GM19455 (cell line): Measurements from ENCODE around the gene CPSF6.
A peak's percentile ranks its signal among the peaks of the same experiment; 100 is the strongest.
"Not testable (repeated sequence)": the region's sequence is repeated elsewhere in the genome, so short reads cannot be mapped to it uniquely, and the experiment has no call there.

Source experiments
- ATAC-seq: cut with Tn5 transposase; IDR thresholded peaks from one replicate; pipeline ENCODE4 v1.9.1; 2021; ENCODE audit not compliant: unreplicated experiment

Gene CPSF6, protein sequence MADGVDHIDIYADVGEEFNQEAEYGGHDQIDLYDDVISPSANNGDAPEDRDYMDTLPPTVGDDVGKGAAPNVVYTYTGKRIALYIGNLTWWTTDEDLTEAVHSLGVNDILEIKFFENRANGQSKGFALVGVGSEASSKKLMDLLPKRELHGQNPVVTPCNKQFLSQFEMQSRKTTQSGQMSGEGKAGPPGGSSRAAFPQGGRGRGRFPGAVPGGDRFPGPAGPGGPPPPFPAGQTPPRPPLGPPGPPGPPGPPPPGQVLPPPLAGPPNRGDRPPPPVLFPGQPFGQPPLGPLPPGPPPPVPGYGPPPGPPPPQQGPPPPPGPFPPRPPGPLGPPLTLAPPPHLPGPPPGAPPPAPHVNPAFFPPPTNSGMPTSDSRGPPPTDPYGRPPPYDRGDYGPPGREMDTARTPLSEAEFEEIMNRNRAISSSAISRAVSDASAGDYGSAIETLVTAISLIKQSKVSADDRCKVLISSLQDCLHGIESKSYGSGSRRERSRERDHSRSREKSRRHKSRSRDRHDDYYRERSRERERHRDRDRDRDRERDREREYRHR

DNA sequence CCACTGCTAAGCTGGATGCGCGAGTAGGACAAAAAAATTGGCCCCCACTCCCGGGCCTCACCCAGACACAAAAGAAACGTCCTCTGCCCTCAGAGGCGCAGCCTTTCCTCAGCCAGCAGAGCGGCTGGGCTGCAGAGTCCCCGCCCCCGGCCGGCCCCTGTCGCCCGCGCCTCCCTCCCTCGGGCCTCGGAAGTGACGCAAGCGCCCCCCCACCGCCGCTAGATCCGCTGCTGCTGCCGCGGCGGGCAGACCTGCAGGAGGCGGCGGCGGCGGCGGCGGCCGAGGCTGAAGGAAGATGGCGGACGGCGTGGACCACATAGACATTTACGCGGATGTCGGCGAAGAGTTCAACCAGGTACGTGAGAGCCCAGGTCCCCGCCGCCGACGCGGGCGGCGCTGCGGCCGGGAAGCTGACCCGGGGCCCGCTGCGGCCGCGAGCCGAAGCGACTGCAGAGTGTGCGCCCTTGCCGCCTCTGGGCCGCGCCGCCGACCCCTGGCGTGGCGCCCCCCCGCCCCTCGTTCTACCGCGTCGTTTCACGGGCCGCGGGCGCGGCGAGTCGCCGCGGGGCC lies at the start of gene CPSF6:
Gene CPSF6, plus strand, starts transcription at position 218 of the 570 bp plus-strand sequence. Its CDS starts 78 bp downstream, at position 296.
- ATAC-seq: peak; percentile 92

DNA sequence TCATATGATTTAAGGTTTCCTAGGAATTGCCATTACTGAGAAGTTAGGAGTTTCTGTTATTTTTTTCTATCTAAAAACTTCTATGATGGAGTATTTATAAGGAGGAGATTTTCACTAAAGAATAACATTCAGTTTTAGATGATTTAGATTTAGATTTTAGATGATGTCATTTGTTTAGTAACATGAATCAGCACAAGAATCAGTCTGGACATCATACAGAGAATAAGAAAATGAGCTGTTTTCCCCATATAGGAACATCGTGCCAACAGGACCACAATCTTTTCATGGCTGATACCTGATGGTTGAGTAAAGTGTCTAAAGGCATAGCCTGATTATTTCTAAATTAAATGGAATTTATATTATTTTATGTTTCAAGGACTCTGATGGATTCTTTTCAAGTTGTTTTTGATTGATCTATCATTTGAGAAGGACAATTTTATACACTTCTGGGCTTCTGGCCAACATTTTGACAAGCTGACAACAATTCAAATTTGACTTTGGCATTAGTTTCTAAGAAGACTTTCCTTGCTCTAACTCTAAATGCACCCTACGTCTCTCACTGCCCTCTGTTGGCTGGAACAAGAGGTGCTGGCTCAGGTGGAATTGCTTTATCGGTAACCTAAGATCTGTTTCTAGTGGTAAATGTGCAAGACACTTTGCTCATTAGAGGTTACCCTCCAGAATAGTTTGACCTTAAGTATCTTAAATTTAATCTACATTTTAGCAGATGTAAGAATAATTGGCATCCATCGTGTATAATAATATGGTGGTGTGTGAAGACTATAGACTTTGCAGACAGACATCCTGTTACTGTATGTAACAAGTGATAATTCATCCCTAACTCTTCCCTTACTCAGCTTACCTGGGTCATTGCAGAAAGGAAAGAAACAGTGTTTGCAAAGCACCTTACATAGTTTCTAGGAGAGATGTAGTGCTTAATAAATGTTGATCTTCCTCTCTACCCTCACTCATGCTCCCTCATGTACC lies 42.8 kb upstream of the CPSF6 start:
- ATAC-seq: no peak

DNA sequence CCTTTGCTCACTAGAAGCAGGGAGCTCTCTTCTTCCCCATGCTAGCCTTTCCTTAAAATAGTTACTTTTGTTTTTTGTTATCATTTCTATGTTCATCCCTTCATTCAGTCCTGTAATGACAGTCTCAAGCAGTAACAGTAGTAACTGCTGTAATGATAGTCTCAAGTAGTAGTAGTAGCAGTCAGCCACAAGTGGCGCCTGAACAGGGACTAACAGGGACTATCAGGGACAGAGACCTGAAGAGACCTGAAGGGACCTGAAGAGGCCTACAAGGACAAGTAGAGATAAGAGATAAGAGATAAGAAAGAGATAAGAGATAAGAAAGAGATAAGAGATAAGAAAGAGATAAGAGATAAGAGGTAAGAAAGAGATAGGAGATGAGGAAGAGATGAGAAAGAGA lies 39.4 kb upstream of the CPSF6 start:
- not testable (repeated sequence) for ATAC-seq

- no peak for ATAC-seq
These were observed 35.2 kb upstream of the CPSF6 start for GRCh38 chr12:69204191-69204590.

DNA sequence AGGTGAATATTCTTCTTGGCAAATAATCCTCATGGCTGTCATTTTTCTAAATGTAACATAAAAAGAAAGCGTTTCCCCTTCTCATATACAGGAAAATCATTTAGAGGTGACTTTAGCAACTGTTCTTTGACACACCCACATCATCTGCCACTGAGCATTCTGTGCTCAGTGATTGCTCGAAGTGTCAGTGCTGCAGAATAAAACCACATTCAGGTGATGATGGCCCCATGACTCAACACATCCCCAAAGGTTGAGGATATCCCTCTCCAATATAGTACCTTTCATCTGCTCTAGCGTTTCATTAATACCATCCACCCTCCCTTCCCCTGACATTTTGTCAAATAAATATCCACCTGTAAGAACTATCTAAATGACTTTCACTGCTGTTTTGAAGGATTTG lies 28.7 kb upstream of the CPSF6 start:
- ATAC-seq: no peak

DNA sequence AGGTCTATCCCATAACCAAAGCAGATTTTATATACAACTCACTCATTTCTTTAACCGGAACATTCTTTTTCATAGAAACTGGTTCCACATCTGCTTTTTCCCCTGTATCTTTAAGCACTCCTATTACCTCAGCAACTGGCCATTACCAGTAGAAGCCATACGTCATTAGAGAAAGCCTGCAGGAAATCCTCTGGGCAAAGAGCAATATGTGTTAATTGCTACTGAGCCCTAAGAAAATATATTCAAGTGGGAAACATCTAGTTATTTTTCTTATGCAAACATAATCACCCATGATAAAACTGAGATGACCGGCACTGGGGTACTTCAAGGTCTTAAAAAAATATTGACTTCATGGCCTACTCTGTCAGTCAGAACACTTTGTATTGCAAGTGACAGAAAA lies 28.2 kb upstream of the CPSF6 start:
- no peak for ATAC-seq

DNA sequence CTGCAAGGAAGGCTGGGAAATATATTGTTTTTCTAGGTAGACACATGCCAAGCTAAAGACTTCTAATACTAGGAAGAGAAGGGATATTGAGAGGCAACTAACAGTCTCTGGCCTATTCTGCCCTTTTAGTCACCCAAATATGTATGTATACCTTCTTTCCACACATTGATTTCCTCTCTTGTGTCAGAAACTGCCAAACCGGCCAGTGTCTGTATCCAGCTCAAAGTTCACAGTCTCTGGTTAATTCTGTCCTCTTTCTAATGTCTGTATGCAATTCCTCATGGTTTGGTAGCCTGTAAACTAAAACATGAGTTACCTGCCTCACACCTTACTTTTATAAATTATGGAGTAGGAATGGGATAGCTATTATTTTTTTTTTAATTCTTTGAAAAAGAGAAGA lies 25.2 kb upstream of the CPSF6 start:
- no peak for ATAC-seq

- no peak for ATAC-seq
These were observed 14.0 kb upstream of the CPSF6 start for GRCh38 chr12:69225251-69225910.

- no peak for ATAC-seq
These were observed 7.9 kb upstream of the CPSF6 start for GRCh38 chr12:69231479-69231878.

DNA sequence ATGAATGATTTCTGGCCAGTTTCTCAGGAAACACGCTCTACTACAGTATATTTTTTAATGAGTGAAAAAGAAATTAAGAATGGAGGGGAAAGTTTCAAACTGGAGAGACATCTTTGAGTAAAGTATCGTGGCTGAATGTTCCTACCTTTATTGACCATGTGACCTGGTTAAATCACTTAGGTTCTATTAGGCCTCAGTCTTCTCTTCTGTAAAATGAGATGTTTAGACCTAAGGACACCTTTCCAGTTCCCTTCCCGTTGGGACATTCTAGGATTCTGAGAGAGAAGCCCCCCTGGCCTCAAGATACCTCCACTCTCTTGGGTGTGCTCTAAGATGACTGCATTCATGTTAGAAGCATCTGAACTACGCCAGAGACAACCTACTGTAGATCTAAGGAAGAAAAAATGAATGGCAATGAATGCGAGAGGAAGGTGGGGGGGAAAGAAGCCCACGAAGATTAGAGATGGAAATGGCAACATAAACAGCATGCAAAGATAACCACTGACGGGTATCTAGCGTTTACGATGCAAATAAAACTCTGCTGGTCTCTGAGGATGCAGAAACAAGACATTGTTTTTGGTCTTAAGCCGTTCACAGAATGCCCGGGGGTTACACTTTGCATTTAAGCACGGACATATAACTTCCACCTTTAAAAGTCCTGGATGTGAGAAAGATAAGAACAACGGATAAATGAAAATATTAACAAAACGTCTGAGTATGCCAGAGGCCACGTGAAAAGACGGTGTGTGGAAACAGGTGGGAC lies 599 bp upstream of the CPSF6 start:
- ATAC-seq: peak; percentile 0

DNA sequence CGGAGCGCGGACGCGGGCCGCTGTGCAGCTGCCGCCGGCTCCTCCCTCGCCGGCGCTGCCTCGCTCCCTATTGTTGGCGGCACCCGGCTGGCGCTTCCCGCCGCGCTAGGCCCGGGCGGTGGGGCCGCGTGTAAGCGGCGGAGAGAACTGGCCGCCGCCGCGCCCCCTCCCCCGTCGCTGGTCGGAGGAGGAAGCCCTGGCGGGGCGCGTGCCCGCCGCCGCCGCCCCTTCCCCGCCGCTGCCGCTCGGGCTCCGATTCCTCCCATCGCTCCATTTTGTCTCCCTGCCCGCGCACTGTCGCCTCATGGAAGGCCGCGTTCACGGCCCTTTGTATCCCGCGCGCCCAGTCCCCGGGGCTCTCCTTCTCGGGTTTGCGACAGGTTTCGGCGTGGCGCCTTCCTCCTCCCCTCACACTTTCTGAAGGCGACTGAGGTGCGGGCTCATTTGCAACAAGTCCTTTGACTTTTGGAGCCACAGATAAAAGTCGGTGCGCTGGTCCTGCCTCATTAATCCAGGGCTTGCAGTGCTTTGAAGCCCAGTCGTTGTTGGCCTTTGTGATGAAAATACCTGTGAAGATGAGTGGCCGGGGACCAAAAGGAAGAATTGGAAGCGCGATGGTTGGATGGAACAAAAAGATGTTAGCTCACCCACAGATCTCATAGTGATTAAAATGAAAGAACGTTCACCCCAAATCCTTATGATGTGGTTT lies 707 bp downstream of the CPSF6 start:
- peak; percentile 37 for ATAC-seq

DNA sequence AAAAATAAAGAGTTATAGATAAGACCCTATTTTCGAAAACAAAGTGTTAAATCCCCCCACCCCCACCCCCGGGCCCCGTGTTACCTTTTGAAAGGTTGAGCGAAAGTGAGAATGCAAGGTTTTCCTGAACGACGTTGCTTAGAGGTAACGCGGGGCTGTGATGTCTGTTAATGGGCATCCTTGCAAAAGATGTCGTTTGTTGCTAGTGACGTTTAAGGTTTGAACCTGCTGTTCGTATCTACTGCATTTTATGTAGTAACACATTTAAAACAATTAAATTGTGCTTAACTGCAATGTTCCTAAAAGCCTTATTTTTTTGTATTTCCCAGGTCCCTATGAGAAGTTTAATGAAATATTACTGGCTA lies 1.2 kb downstream of the CPSF6 start:
- no peak for ATAC-seq

GRCh38 chr12:69241438-69242092 lies 2.2 kb downstream of the CPSF6 start:
- ATAC-seq: no peak

DNA sequence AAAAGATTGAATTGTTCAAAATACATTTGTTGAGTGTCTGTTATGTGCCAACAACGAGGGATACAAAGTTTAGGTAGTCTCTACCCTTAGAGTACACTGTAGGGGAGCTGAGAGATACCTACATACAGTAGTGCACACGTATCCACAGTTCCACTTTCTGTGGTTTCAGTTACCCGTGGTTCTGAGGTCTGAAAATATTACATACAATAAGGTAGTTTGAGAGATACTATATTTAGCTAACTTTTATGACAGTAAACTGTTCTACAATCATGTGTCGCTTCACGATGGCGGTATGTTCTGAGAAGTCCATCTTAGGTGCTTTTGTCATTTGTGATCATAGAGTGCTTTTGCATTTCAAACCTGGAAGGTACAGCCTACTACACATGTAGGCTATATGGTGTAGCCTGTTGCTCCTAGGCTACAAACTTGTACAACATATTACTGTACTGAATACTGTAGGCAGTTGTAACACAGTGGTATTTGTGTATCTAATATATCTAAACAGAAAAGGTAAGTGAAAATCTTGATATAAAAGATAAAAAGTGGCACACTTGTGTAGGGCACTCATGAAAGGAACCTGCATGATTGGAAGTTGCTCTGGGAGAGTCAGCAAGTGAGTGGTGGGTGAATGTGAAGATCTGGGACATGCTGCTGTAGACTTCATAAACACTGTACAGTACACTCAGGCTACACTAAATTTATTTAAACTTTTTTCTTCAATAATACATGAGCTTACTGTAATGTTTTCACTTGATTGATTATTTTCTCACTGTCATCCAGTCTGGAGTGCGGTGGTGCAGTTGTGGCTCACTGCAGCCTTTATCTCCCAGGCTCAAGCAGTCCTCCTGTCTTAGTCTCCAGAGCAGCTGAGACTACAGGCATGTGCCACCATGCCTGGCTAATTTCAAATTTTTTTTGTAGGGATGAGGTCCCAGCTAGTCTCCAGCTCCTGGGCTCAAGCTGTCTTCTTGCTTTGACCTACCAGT lies 4.0 kb downstream of the CPSF6 start:
- peak; percentile 40 for ATAC-seq

DNA sequence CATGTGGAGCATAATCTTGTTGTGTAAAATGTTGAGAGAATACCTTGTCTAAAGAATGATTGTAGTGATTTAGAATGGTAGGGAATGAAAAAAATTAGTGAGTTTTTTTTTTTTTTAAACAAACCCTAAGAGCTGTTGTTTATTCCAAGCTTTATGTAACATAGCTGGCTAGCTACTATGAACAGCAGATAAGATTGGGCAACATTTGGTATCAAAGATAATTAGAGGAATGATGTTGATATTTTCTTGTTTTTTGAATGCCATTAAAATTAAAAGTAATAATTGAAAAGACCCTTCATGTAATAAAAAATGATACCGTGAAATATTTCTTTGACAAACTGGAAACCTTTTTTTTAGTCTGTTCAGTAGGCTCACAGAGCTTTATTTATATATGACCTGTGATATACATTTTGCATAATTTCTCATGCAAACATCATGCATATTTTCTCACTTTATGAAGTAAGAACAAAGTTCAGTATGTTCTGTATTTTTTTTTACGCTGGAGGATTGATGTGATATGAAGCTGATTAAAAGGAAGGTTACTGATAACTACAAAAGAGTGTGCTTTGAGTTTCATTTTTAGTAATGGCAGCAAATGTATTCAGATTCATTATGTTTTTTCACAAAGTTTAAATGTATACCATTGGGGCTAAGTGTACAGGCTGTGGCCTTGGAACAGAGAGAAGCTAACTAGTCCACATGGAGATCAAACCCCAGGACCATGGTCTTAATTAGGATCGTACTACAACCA lies 8.1 kb downstream of the CPSF6 start:
- no peak for ATAC-seq

- ATAC-seq: no peak
These were observed 12.7 kb downstream of the CPSF6 start for GRCh38 chr12:69252033-69252432.

DNA sequence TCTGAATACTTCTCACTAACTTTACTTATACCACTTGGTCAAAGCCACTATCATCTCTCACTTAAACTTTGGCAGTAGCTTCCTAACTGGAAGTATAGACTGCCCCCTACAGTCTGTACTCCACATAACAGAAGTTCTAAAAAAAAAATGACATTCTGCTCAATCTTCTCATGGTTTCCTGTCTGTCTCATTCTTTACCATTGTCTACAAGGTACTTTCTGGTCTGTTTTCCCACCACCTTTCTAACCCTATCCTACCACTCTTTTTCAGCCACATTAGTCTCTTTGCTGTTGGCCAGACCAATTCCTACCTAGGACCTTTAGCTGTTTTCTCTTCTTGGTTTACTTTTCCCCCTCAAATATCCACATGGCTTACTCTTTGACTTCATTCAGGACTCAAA lies 14.7 kb downstream of the CPSF6 start:
- no peak for ATAC-seq
